22Rv1 (cell line): Measurements from ENCODE around the gene C2orf80.

Experiments used
- CTCF ChIP-seq: fragments of 450-650 bp; IDR thresholded peaks from 2 replicates; pipeline ENCODE4 v1.5.1; 2017; ENCODE audit warnings: mild to moderate bottlenecking
- ZFX ChIP-seq: fragments of 450-650 bp; IDR thresholded peaks from 2 replicates; pipeline ENCODE4 v1.6.1; 2017; ENCODE audit warnings: antibody characterized with exemption, borderline replicate concordance

GRCh38 chr2:208172125-208172524, 17.7 kb downstream of the C2orf80 start:
- TF ChIP-seq CTCF (no peak), ZFX (no peak)
